NOMO-1 treated with DMSO at 0.1 percent for 48 hours (cell line): ENCODE results near the gene TP73.
A peak's percentile ranks its signal among the peaks of the same experiment; 100 is the strongest.

Source experiments
- DNase-seq: peaks from one replicate; lab custom pipeline; 2025; ENCODE audit not compliant: unreplicated experiment; lab: John Stamatoyannopoulos, UW

Gene TP73

DNA sequence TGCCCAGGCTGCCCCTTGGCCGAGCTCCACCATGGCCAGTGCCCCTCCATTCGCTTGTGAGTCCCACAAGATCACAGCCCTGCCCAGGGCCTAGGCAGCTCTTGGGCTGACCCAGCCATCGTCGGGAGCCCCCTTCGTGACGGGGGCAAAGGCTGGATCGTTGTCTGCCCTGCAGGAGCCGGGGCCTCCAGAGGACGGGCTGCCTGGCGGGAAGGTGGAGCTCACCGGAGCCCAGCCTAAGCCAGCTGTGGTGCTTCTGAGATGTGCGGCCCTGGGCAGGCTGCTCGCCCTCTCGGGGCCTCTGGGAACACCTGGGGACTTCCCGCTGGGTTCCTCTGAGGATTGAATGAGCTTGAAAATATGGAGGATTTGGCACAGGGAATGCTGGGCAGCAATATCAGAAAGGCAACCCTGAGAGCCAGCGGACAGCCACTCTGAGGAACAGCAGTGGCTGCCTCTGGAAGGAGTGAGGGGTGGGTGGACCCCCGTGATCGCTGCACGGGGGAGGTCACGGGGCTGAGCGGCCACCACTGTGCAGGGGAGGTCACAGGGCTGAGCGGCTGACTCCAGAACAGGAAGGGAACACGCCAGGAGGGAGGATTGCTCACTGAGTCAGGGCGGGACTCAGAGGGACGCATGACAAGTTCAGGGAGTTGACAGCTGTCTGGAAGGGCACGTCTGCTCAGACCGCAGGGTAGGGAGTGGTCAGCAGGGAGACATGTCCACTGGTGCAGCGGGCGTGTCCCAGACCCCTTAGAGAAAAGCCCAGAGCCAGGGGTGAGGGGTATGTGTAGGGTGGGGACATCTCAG is 19.3 kb downstream of the TP73 start:
- DNase-seq = no peak

GRCh38 chr1:3672231-3672970 is 20.1 kb downstream of the TP73 start:
- DNase-seq = no peak

- DNase-seq = no peak
Measured at GRCh38 chr1:3672971-3673361, 20.6 kb downstream of the TP73 start.

DNA sequence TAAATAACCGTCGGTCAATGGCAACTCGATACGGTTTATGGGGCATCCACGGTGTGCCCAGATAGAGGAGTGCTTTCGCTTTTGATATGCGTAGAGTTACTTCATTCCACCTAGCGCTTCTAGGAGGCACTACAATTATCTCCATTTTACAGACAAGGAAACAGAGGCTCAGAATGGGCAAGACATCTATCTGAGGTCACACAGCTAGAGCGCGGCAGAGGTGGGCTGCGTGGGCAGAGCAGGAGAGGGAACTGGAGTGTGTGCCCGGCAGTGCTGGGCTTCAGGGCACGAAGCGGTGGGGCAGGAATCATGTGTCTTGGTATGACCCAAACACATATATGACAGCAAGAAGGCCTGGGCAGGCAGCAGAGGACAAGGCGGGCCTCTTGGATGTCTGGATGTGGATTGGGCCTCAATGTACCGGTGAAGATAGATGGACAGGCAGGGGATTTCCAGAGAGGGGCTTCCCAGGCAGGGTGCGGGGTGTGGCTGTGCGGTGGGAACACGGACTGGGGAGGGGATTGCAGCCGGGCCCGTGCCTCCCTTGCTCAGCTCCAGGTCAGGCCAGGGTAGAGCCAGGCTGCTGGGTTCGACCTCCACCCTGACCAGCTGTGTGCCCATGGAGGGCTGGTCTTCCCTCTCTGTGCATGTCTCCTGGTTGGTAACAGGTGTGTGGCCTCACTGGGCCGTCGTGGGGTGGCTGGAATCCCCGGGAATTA is 21.2 kb downstream of the TP73 start:
- DNase-seq = no peak

DNA sequence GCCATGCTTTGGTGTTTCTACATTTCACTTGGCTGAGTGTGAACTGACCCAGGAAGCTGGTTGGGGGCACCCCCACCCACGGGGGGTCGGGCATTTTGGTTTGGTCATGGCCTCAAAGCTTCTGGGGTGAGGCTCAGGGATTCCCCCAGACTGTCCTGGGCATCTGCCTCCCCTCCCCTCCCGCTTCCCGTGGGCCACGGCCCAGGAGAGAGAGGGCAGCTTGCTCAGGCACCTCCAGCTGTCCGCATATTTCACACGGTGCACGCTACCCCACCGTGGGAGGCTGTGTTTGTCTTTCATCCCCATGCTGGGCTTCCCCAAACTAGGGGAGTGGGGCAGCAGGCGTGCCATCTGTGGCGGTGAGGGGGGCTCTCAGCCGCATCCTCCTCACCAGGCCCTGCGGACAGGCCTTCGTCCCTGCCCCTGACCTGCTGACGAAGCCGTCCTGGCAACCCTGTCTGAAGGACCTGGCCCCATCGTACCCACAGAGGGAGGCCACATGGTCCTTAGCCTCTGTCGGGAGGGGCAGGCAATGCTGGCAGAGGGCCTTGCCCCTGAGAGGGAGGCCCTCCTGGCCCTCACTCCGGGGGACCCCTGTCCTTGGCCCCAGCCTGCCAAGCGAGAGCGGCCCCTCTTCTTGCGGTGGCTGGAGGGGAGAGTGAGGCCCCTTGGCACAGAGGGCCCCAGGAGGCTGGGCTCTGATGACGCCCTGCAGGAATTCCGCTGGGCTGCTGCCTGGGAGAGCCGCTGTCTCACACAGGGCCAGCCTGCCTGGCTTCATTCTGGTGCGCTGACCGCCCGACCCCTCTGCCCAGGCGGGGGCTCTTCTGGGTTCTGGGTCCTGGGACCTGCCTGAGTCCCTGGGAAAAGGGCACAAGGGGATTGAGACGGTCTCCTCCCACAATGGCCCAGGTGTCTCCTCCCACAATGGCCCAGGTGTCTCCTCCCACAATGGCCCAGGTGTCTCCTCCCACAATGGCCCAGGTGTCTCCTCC is 22.1 kb downstream of the TP73 start:
- DNase-seq = no peak

- no peak for DNase-seq
Measured at GRCh38 chr1:3675436-3675835, 23.1 kb downstream of the TP73 start.

DNA sequence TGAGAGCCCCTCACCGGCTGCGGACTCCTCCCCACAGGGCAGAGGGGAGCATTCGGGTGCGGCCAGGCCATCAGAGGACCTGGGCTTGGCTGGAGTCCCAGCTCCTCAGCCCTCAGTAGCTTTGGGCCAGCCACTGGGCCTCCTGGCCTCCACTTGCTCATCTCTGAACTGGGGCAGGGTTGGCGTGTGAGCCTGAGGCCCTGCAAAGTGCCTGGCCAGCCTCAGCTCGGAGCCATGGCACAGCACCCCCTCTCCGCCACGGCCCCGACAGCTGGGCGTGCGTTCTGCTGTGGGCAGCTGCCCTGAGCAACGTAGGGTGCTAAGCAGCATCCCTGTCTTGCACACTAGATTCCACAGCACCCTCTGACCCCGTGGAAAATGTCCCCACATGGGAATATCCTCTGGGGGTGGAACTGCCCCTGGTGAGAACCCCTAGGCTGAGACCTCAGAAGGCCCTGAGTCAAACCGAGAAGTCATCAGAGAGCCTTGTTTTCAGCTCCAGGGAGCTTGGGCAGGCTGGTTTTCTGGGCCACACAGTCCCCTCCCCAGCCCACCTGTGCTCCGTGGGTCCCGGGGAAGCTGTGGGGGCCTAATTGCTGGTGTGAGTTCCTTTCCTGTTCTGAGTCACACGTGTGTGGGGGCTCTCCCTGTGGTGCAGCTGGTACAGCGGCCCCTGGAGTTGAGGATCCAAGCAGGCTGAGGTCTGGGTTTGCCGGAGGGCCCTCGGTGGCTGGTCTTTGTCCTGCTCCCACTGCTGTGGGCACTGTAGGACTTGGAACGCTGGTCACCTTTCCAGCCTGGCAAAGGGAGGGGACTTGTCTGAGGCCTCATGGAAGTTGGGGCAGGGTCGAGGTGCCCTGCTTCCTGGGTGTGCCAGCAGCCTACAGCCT is 24.5 kb downstream of the TP73 start:
- DNase-seq = peak; percentile 15

GRCh38 chr1:3677484-3677883 is 25.2 kb downstream of the TP73 start:
- DNase-seq = peak; percentile 68

DNA sequence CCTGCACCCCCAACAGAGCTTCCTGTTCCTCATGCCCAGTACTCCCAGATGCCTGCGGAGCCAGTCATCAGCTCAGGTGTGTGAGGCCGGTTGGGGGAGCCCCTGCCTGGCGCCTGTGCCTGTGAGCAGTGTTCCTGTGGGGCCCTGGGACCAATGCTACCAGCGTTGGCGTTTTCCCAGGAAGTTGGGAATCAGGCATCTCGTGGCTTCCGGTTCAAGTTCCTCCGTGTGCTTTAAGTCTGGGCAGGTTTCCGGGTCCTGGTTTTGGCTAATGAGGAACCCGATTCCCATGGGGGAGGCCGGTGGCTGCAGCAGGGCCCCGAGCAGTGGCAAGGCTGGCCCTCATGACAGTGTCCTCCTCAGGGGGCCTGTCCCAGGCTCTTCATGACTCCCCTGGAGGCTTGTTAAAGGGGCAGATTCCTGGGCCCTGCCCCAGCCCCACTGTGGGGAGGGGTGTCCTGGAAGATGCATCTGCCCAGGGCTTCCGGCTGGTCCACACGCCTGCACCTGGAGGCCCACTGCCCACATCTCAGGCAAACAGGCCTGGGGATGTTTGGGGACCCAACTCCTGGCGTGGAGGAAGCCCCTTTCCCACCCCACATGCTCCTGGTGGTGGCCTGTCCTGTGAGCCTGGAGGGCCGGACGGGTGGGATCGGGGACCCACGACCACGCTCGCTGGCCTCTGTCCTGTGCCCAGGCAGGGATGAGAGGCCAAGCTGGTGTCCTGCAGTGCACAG is 26.2 kb downstream of the TP73 start:
- DNase-seq = peak; percentile 24

DNA sequence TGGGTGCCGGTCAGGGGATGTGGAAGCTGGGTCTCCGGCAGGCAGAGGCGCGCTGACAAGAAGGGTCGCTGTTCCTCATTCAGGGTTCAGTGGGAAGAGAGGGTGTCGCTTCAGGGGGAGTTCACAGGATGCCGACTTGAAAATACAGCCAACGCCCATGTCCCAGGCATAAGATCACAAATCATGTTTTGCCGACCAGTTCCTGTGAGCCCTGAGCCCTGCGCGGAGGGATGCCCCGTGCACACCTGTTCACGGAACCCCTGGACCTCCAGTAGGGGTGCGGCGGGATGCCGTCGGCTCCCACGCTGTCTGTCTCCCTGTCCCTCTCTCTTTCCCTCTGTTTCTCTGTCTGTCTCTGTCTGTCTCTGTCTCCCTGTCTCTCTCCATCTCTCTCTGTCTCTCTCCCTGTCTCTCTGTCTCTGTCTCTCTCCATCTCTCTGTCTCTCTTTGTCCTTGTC is 26.8 kb downstream of the TP73 start:
- peak; percentile 71 for DNase-seq

DNA sequence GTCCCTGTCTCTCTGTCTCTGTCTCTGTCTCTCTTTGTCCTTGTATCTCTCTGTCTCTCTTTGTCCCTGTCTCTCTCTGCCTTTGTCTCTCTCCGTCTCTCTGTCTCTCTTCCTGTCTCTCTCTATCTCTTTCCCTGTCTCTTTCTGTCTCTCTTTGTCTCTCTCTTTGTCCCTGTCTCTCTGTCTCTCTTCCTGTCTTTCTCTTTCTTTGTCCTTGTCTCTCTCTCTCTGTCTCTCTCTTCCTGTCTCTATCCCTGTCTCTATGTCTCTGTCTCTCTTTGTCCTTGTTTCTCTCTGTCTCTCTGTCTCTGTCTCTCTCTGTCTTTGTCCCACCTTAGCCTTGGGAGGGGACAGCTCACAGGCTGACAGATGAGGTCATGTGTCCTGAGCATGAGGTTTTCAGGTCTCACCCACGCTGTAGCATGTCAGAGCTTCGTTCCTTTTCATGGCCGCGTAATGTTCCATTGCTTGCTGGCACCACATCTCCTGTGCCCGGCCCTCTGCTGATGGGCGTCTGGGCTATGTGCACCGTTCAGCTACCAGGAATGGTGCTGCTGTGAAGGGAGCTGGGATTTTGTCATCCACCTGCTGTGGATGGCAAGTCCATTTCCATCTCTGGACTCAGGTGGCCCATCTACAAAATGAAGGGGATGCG is 27.6 kb downstream of the TP73 start:
- no peak for DNase-seq

DNA sequence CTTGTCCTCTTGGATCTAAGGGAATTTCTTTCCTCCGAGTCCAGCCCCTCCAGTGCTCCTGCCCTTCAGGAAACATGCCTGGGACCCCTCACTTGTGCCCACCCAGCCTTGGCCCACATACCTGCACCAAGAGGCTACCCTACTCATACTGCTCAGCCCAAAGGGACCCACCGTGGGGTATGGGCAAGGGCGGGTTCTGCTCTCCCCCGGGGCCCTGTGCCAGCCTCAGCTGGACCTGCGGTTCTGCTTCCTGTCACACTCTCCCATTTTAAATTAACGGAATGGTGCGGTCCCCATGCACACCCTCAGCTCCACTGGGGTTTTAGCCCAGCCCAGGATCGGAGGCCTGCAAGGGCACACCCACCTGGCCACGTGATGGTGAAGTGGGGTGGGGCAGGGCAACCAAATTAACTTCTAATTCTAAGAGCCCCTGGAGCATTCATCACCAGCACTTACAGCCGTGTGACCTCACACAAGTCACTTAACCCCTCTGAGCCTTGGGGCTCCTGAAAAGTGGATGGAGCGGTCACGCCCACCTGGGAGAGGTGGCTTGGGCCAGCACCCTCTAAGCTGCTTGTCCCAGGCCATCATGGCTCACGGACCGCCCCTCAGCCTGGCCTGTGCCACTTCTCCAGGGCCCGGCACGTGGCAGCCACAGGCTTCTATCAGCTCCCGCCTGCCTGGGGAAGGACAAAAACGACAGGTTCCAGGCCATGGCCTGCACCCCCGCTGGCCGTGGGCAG is 28.3 kb downstream of the TP73 start:
- no peak for DNase-seq

DNA sequence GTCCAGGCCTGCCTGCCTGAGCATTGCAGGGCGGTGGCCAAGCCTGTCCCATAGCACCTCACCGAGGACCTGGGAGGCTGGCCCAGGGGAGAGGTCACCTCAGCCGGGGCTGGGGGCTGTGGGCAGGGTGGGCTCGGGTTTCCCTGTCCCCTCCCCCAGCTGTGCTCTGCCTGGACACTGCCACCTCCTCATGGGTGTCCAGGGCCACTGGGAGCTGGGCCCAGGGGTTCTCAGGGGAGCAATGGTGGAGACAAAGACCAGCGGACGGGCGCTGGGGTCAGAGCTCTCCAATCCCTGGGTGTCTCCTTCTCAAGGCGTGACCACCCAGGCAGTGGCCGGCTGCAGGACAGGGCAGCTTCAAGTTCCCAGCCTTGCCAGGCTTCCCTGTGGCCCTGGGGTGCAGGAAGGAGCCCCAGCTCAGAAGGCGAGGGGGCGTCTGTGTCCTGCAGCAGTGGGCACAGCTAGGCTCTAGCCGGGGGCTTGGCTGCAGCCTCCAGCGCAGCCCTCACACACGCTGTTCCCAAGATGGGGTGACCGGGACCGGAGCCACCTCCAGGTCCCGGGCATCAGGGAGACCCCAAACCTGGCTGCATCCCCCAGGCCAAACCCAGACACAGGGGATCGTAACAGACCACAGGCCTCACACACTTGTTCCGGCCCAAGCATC is 29.0 kb downstream of the TP73 start:
- DNase-seq = no peak

GRCh38 chr1:3681898-3682806 is 29.8 kb downstream of the TP73 start:
- no peak for DNase-seq

DNA sequence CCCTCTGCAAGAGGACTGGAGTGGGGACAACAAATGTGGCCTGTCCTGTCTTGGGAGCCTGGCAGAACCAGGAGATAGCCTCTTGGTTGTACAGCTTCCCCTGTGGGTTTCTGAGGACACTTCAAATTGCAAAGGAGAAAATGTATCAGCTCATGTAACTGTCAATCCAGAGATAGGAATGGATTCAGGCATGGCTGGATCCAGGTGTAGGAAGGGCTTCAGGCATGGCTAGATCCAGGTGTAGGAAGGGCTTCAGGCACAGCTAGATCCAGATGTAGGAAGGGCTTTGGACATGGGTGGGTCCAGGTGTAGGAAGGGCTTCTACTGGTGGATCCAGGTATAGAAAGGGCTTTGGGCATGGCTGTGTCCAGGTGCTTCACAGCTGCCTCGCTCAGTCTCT is 30.9 kb downstream of the TP73 start:
- DNase-seq = no peak

GRCh38 chr1:3683992-3684391 is 31.7 kb downstream of the TP73 start:
- DNase-seq = no peak
